Left ventricle myocardium inferior (tissue), 1 donor: ENCODE results near the gene ATG7. TPM values are rescaled to one million over a fixed set of nuclear protein-coding genes. Genes with fewer than 3 reads are reported as not detected.

Experiments used
- DNase-seq: peaks from one replicate; pipeline ENCODE4 v3.0.0-alpha.2; 2020
- H3K27ac ChIP-seq: fragments of 200-600 bp; replicated peaks from 2 replicates; pipeline ENCODE4 v1.8.0; 2021
- H3K27me3 ChIP-seq: fragments of 200-600 bp; 2 replicates; pipeline ENCODE4 v1.8.0; 2021; ENCODE audit warnings: low read depth
- H3K36me3 ChIP-seq: fragments of 200-600 bp; 2 replicates; pipeline ENCODE4 v1.8.0; 2021
- H3K4me1 ChIP-seq: fragments of 200-600 bp; 2 replicates; pipeline ENCODE4 v1.8.0; 2021
- H3K4me3 ChIP-seq: fragments of 200-600 bp; 2 replicates; pipeline ENCODE4 v1.8.0; 2021; ENCODE audit warnings: mild to moderate bottlenecking, moderate library complexity
- H3K9me3 ChIP-seq: fragments of 200-600 bp; replicated peaks from 2 replicates; pipeline ENCODE4 v1.8.0; 2021
- intact Hi-C: fragments of 100-400 bp; cut with micrococcal nuclease; formaldehyde crosslinking; loops from one replicate; pipeline ENCODE4 v1.11.0; 2022
- total RNA-seq: library from RNA; stranded (reverse); fragmentation: NEBNext Ultra II Directional; extraction: Animal tissue kit (Norgen Biotek cat#: 25700); gene quantifications from one replicate; pipeline ENCODE4 v1.2.1, GENCODE V29; 2021
- TF ChIP-seq, protein P1 (sequence below): fragments of 200-600 bp; IDR thresholded peaks from 2 replicates; pipeline ENCODE4 v1.8.0; 2021; ENCODE audit warnings: antibody characterized with exemption, mild to moderate bottlenecking, borderline replicate concordance
- donor health status: DM: no; HTN: yes; CAD: no; lungs with severe emphysema.

ATG7 gene
- total RNA-seq, 1 donor from 2014 or later = 15.7 TPM

DNA sequence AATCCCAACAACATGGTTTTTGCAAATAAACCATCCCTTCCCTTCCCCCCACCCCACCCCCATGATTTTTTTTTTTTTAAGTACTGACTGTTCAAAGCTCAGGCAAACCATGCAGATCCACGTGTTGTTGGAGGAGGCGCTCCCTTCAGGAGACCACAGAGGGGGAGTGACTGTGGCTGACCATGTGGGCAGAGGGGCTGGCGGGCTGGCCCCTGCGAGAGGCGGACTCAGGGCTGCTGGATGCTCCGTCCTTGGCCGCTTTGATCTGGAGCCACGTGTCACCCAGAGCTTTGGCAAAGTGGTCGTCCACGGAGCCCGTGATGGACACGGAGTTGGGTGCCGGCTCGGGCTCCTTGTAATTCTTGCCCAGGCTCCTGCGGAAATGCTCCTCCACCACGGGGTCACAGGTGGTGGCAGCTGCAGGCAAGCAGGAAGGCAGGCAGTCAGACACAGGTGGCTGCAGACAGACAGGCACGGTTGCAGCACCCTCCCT lies 286.3 kb downstream of the ATG7 start:
- peak; percentile 14 for DNase-seq
- H3K36me3 ChIP-seq = peaks cover 38% of the 10 kb centered on the region
- peak overlapping the region; percentile 71 for H3K27ac ChIP-seq

DNA sequence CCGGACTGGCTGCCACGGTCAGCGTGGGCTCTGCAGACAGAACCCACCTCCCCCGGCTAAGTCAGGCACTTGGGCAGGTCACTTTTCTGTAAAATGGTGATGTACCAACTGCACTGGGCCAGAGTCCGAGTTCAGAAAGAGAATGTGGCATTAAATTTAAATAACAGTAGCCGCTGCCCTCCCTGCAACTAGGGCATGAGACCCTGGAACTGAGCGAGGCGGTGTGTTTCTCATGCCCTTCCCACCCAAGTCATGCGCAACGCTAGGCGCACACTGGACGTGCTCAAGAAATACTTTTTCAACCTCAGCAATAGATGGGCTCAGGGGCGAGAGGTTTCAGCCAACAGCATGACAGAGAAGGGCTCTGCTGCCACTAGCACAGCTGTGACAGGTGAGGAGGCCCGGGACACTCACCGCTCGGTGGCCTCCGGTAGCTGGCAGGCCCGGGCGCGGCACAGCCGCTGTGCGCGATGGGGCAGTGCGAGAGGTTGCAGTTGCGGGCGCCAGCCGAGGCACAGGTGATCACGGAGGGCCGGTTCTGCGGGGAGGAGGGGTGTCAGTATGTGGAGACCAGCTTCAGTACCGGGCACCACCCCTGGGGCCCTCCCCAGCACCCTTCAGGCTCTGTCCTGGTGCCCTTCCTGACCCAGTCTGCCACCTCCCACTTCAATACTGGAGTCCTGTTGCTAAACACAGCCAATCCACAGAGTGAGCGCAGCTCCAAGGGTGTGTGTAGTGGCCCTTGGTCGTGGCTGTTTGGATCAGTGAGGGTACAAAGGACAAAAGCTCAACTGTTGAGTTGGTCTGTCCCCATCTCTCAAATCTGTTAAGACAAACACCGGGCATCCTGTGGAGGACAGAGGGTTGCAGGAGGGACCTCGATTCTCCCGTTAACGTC lies 287.0 kb downstream of the ATG7 start:
- Histone ChIP-seq H3K9me3 (no peaks in the 10 kb centered on the region), H3K4me1 (peaks cover 100% of the 10 kb centered on the region), H3K27ac (peak overlapping the region; percentile 83), H3K4me3 (no peak overlapping the region), H3K36me3 (peaks cover 44% of the 10 kb centered on the region), H3K27me3 (no peaks in the 10 kb centered on the region)
- TF ChIP-seq, protein P1, sequence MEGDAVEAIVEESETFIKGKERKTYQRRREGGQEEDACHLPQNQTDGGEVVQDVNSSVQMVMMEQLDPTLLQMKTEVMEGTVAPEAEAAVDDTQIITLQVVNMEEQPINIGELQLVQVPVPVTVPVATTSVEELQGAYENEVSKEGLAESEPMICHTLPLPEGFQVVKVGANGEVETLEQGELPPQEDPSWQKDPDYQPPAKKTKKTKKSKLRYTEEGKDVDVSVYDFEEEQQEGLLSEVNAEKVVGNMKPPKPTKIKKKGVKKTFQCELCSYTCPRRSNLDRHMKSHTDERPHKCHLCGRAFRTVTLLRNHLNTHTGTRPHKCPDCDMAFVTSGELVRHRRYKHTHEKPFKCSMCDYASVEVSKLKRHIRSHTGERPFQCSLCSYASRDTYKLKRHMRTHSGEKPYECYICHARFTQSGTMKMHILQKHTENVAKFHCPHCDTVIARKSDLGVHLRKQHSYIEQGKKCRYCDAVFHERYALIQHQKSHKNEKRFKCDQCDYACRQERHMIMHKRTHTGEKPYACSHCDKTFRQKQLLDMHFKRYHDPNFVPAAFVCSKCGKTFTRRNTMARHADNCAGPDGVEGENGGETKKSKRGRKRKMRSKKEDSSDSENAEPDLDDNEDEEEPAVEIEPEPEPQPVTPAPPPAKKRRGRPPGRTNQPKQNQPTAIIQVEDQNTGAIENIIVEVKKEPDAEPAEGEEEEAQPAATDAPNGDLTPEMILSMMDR = peak; percentile 9
- intact Hi-C loops = no loop called here
- DNase-seq = peak; percentile 14

More for the DNA sequence above, 286.3 kb downstream of the ATG7 start:
- H3K4me1 ChIP-seq = peaks cover 100% of the 10 kb centered on the region
- no peaks in the 10 kb centered on the region for H3K27me3 ChIP-seq
- intact Hi-C loops = no loop called here
- H3K4me3 ChIP-seq = no peak overlapping the region
- TF ChIP-seq, protein P1 = no peak
- no peaks in the 10 kb centered on the region for H3K9me3 ChIP-seq

DNA sequence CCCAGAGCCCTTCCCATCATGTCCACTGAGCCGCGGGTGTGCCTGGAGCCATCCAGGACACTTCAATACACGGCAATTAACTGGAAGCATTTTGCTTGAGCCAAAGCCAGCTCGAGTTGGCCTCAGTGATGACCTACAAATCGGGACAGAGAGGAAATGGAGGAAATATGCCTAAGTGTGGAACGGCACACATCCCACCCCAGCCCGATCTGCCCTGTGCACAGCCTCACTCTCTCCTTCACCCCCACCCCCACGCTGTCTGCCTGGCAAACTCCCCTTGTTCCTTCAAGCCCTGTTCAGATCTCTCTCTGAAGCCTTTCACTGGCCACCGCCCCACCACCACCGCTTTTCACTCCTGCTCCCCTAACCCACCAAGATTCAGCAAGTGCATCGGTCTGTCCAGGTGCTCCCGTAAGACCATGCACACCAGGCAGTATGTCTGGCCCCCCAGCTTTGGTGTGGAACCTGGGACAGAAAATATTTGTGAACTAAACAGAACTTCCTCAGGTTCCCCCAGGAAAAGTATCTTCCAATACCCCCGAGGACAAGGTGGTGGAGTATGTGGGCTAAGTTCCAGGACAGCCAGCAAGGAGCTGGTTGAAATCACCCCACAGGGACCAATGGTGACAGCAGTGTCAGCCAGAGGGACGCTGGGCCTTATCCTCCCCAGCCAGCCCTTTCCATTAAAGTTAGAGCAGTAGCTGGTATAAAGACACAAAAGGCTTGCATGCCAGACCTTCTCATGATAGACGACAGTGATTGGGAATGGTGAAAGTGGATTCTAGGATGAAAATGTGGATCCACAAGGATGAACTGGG lies 287.8 kb downstream of the ATG7 start:
- Histone ChIP-seq H3K4me1 (peaks cover 100% of the 10 kb centered on the region), H3K36me3 (peaks cover 44% of the 10 kb centered on the region)

DNA sequence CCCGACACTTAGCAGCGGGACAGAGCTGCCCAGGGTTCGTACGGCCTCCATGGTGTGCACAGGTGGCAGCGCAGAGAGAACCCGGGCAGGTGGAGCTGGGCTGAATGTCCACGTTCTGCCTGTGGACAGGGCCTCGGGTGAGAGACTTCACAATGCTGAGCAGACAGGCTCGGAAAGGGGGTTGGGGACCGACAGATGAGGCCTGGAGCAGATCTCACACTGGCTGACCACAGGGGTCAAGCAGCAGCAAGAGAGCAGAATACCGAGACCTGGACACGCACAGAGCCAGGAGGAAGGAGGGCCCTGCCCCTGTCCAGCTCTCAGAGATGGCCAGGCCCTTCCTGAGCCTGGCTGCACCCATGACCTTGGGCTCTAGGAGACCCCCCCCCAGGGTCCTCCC lies 288.5 kb downstream of the ATG7 start:
- H3K9me3 ChIP-seq = no peaks in the 10 kb centered on the region
- intact Hi-C loops = no loop called here
- H3K36me3 ChIP-seq = peaks cover 37% of the 10 kb centered on the region
- no peak overlapping the region for H3K4me3 ChIP-seq
- DNase-seq = no peak
- peak overlapping the region; percentile 83 for H3K27ac ChIP-seq
- no peaks in the 10 kb centered on the region for H3K27me3 ChIP-seq
- TF ChIP-seq, protein P1 = no peak
- peaks cover 100% of the 10 kb centered on the region for H3K4me1 ChIP-seq

More for the DNA sequence above, 287.8 kb downstream of the ATG7 start:
- no peak overlapping the region for H3K4me3 ChIP-seq
- H3K27me3 ChIP-seq = no peaks in the 10 kb centered on the region
- DNase-seq = peak; percentile 25
- no peaks in the 10 kb centered on the region for H3K9me3 ChIP-seq
- H3K27ac ChIP-seq = peak overlapping the region; percentile 83
- TF ChIP-seq, protein P1 = no peak
- intact Hi-C loops = no loop called here

DNA sequence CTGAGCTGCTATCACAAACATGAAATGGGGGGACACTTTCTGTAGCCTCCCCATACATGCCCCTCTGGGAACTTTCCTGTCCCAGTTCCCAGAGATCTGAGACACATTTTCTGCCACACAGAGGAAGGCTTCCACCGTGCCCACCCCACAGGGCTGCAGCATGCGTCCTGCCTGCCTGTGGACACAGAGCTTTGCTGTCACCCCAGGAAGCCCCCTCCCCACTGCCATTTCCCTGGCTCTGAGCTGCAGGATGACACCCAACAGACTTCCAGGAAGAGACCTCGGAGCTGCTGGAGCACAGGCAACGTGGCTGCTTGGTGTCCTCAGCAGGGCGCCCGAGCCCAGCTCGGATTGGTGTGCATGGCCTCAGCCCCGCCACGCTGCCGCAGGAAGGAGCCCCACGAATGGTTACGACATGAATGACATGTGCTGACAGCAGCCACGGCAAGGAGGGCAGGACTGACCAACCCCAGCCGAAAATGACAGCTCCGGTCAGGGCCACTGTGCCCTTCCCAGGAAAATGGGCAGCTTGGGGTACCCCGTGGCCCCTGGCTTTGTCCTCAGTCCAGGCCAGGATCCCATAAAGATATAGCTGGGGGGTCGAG lies 290.2 kb downstream of the ATG7 start:
- DNase-seq = no peak
- peak overlapping the region; percentile 83 for H3K27ac ChIP-seq
- peaks cover 40% of the 10 kb centered on the region for H3K36me3 ChIP-seq
- H3K9me3 ChIP-seq = no peaks in the 10 kb centered on the region
- TF ChIP-seq, protein P1 = no peak
- H3K27me3 ChIP-seq = no peaks in the 10 kb centered on the region
- intact Hi-C loops = no loop called here
- no peak overlapping the region for H3K4me3 ChIP-seq
- peaks cover 100% of the 10 kb centered on the region for H3K4me1 ChIP-seq
